GM21737 (cell line): ENCODE results near the gene SIGLEC6.

Source experiments
- ATAC-seq: cut with Tn5 transposase; IDR thresholded peaks from one replicate; pipeline ENCODE4 v1.9.1; 2021; ENCODE audit warnings: mild to moderate bottlenecking, moderate library complexity; ENCODE audit not compliant: unreplicated experiment

Gene SIGLEC6

GRCh38 chr19:51548891-51549305 lies 17.4 kb upstream of the SIGLEC6 start:
- no peak for ATAC-seq

- no peak for ATAC-seq
These were observed 16.8 kb upstream of the SIGLEC6 start for GRCh38 chr19:51548213-51548651.

GRCh38 chr19:51547397-51548212 lies 16.1 kb upstream of the SIGLEC6 start:
- no peak for ATAC-seq

DNA sequence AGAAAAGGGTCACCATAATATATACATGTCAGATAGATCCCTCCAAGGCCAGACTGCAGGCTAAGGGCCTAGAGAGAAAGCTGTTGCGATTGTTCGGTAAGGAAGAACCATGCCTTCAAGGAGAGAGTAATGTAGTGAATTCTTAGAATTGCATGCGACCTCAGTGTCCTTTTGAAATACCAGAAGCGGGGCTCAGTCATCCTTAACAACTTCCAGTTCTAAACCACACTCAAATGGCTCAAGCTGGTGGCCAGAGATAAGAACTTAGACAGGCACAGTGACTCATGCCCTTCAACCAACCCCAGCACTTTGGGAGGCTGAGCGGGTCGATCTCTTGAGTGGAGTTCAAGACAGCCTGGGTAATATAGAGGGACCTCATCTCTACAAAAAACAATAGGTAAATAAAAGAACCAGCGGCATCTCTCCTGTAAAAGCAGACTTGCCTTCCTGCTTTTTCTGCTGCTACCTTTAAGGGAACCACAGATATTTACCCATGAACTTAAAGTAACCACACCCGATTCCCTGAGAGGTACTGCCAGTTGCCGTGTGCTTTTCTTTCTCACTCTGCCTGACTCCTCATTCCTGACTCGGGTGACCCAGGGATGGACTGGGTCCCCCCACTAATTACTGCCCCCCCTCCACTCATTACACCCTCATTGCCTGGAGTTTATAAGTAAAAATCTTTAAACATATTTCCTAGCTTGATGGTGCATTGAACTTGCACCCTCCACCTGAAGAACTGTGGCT lies 15.4 kb upstream of the SIGLEC6 start:
- no peak for ATAC-seq

- no peak for ATAC-seq
These were observed 14.7 kb upstream of the SIGLEC6 start for GRCh38 chr19:51546107-51546649.

DNA sequence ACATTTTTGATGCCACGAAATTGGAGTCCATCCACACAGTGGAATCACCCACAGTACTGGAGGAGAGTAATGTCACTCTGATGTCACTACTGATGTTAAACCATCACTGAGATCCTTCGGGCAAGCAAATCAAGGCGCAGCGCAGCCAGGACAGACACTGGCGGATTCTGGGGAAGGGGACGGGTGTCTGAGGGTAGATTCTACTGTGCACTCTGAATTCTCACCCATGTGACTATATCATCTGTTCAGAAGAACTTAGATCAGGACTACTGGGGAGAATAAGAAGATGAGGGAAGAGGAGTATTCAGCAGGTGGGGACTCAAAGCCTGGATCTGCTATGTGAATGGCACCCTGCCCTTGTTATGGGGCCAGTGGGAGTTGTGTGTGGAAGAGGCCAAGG lies 12.6 kb upstream of the SIGLEC6 start:
- ATAC-seq: no peak

GRCh38 chr19:51542699-51543098 lies 11.2 kb upstream of the SIGLEC6 start:
- ATAC-seq: no peak

DNA sequence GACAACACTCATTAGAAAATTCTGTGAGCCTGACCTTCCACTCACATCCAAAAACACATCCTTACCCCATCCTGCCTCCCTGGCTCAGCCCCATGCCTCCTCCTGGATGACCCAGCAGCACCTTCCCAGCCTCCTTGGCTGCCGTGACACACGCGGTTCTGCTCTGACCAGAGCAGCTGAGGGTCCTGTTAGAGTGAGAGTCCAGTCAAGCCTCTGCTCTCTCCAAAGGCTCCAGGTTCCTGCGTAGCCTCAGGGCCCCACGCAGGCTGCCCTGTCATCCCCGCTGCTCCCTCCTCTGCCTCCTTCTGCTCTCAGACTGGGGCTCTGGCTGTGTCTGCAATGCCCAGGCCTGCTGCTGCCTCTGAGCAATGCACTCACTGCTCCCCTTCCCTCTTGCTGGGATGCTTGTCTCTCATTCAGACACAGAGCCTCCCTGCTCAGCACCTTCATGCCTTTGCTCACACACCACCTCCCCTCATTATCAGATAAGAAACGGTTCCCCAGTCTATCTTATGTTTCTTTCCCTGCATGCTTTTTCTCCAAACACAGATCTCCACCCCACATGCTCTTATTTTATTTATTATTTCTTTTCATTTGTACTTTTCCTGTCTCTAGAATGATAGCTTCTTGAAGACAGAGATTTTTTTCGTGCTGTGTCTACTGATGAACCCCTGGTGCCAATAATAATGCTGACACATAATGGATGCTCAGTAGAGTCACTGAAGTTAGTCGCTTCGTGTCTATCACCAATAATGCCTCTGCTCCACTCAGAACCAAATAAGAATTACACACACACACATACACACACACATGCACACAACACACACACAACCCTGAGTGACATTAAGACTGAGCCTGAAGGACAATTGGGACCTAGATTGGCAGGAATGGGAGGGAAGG lies 10.2 kb upstream of the SIGLEC6 start:
- ATAC-seq: no peak

DNA sequence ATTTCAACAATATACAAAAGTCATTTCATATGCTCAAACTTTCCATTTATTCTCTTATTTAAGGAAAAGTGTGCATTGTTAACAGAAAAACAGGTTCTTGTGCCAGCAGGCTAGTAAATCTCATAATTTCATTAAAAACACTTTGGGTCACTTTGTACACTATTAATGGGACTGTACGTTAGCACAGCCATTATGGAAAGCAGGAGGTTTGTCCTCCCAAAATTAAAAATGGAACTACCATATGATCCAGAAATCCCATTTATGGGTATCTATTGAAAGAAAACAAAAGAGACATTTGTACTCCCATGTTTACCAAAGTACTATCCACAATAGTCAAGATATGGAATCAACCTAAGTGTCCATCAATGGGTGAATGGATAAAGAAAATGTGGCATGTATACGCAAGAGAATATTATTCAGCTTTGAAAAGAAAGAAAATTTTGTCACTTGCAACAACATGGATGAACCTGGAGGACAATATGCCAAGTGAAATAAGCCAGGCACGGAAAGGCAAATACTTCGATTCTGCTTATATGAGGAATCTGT lies 8.4 kb upstream of the SIGLEC6 start:
- no peak for ATAC-seq

- ATAC-seq: no peak
These were observed 4.1 kb upstream of the SIGLEC6 start for GRCh38 chr19:51535535-51535934.

- no peak for ATAC-seq
These were observed 854 bp downstream of the SIGLEC6 start for GRCh38 chr19:51530616-51531015.

GRCh38 chr19:51529301-51529700 lies 2.2 kb downstream of the SIGLEC6 start:
- no peak for ATAC-seq

DNA sequence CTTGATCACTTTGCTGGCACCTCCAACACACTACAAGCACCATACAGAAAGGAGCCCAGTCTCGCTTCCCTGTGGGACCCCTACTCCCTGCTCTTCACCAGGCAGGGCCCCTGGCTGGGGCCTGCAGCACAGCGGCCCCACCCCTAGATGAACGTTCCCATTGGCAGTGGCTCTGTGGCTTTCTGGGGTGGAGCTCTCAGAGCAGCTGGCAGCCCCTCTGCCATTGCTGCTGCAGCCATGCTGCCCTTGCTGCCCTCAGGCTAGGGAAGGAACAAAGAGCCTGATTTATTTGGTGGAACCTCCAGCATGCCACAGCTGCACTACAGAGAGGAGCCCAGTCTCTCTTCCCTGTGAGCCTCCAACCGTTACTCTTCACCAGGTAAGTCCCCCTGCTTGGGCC lies 5.8 kb downstream of the SIGLEC6 start:
- ATAC-seq: no peak

DNA sequence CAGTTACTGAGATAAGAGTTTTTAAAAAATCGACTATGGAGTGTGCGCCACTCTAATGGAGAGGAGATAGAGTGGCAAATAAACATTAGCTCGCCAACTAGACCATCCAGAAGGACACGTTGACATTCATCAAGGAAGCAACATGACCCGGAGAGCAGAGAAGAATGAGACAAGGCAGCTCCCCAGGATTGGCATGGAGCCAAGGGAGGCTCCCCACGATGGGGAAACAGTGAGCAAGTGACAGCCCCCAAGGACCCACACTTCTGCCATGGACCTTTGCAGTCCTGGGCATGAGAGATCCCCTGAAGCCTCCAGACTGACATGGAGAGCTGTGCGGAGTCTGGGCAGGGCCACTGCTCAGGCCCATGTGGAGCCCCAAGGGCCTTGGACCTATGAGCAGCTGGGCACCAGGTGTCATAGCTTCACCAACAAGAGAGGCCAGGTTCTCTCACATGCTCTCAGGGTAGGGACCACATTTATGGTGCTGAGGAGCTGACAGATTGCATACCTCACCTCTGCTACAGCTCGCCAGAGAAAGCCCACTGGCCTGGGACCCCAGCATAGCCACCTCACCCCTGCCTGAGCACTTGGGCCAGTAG lies 6.7 kb downstream of the SIGLEC6 start:
- ATAC-seq: no peak

GRCh38 chr19:51521781-51522180 lies 9.7 kb downstream of the SIGLEC6 start:
- ATAC-seq: no peak

- no peak for ATAC-seq
These were observed 10.1 kb downstream of the SIGLEC6 start for GRCh38 chr19:51521357-51521756.

DNA sequence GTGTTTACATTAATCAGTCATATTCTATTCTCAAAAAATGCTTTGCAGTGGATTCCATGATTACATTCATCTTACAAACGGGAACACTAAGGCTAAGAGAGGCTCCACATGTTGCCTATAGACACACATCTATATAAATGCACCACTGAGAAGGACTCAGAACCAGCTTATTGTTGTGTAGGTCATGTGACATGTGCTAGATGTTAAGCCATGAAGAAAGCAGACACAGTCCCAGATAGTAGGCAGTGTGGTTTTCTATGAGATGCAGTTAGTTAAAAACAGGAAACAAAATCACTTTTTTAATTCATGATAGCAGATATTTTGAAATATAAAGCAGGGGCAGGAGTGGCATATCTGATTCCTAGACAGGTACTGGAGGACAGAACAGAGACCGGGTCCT lies 10.7 kb downstream of the SIGLEC6 start:
- ATAC-seq: no peak

DNA sequence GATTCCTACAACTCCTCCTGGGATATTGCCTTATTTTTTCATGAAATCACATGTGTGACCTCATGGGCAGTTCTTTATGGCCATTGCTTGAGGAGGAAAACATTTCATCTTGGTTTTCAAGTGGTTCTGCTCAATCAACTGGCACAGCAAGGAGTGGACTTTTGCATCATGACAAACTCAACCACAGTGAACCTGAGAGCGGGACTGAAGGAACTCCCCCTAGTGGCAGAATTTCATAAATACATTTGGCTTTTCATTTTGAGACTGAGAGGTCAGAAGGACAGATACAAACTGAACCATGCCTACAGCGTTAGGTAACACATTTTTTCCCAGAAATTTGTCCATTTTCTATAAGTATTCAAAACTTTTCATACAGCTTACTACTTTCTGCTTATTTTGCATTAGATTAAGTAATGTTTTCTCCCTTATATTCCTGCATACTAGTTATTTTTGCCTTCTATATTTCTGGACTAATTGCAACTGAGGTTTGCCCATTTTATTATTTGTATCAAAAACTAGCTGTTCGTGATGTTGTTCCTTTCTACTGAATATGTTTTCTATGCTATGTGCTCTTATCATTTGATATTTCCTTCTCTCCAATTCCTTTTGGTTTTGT lies 16.5 kb downstream of the SIGLEC6 start:
- ATAC-seq: no peak

- no peak for ATAC-seq
These were observed 17.5 kb downstream of the SIGLEC6 start for GRCh38 chr19:51513968-51514367.

DNA sequence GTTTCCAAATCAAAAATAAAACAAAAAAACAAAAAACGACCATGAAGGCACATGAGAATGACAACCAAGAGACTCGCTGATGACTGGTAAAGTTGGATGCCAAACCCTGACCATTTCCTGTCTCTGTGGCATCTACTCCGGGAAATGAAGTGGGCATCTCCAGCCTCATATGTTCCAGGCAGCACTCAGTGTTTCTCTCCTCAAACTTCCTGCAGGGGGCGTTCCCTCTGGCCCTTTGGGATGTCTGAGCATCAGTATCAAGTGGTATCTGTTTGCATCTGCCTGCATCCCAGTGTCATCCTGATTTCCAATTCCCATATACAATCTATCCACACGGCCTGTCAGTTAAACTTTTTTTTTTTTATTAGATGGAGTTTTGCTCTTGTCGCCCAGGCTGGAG lies 20.1 kb downstream of the SIGLEC6 start:
- no peak for ATAC-seq
